Liver (tissue), 3 donors: ENCODE data around the gene PKMYT1.

Source experiments
- EGR1 ChIP-seq, 2 donors: IDR thresholded peaks; 2 replicates each; pipeline ENCODE4 v1.6.1; 2016 to 2018; ENCODE audit warnings: antibody characterized with exemption in 2 of 2, low read depth in 2 of 2
- FOXA1 ChIP-seq: IDR thresholded peaks from 2 replicates; pipeline ENCODE4 v1.6.1; 2016; ENCODE audit warnings: antibody characterized with exemption
- GABPA ChIP-seq, 2 donors: IDR thresholded peaks in 1 of 2; conservative IDR thresholded peaks in 1 of 2; 2 replicates each; pipeline ENCODE4 v1.6.1; 2016; ENCODE audit warnings: antibody characterized with exemption in 2 of 2, mild to moderate bottlenecking in 1 of 2, moderate library complexity in 1 of 2
- HNF4A ChIP-seq, 2 donors: conservative IDR thresholded peaks; 2 replicates each; pipeline ENCODE4 v1.6.1; 2016; ENCODE audit warnings: antibody characterized with exemption in 2 of 2, mild to moderate bottlenecking in 2 of 2
- HNF4G ChIP-seq: IDR thresholded peaks from 2 replicates; pipeline ENCODE4 v1.6.1; 2016; ENCODE audit warnings: antibody characterized with exemption
- RAD21 ChIP-seq, 2 donors: IDR thresholded peaks; 2 replicates each; pipeline ENCODE4 v1.6.1; 2016; ENCODE audit warnings: antibody characterized with exemption in 2 of 2, mild to moderate bottlenecking in 2 of 2
- SP1 ChIP-seq: IDR thresholded peaks from 2 replicates; pipeline ENCODE4 v1.6.1; 2018; ENCODE audit warnings: antibody characterized with exemption, mild to moderate bottlenecking
- TAF1 ChIP-seq: conservative IDR thresholded peaks from 2 replicates; pipeline ENCODE4 v1.6.1; 2016; ENCODE audit warnings: antibody characterized with exemption, mild to moderate bottlenecking
- YY1 ChIP-seq: IDR thresholded peaks from 2 replicates; pipeline ENCODE4 v1.6.1; 2016; ENCODE audit warnings: antibody characterized with exemption, mild to moderate bottlenecking
- TF ChIP-seq, protein P1 (sequence below): fragments of 150-350 bp; IDR thresholded peaks from 2 replicates; pipeline ENCODE4 v1.5.1; 2017; ENCODE audit warnings: improper control_type of control experiment, low read depth, low read length; ENCODE audit not compliant: missing input control
- TF ChIP-seq, protein P2 (sequence below): IDR thresholded peaks from 2 replicates; pipeline ENCODE4 v1.6.1; 2016; ENCODE audit warnings: antibody characterized with exemption, mild to moderate bottlenecking
- TF ChIP-seq, protein P3 (sequence below): IDR thresholded peaks from 2 replicates; pipeline ENCODE4 v1.6.1; 2016; ENCODE audit warnings: antibody characterized with exemption
- TF ChIP-seq, protein P4 (sequence below): IDR thresholded peaks from 2 replicates; pipeline ENCODE4 v1.6.1; 2016; ENCODE audit warnings: antibody characterized with exemption
- donor health status: healthy.
- donor health status: healthy.

DNA sequence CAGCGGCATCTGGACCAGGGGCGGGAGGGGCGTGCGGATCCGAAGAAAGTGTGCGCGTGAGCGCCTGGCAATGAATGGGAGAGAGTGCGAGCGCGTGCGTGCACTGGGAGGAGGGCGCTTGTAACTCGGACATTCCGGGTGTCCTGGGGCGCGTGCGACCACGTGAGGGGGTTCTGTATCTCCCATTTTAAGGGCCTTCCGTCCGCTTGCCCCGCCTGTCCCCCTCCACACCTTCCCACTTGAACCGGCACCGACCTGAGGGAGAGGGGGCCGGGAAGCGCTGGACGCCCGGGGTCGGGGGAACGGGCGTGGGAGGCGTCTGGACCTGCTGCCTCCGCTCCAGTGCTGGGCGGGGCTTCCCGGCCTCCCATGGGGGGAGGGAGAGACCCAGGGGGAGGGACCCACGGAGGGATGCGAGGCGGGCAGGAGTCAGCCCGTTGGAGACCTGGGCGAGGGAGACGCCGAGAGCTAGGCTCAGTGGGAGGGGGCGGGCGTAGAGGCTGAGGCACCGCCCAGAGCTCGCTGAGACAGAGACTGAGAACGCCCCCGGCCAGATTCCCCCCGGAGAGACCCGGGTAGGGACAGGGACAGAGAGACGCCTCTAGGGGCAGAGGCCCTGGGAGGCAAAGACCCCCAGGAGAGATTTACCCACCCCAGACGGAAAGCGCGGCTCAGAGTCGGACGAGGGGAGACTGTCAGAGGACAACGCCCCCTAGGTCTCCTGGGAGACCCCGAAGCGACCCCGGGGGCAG is 16.3 kb downstream of the PKMYT1 start, which contains the start of gene KREMEN2:
- TF ChIP-seq TAF1 (no peak), YY1 (no peak), FOXA1 (no peak), RAD21 (IDR thresholded peaks at IDR 0.05) (no peak), HNF4G (no peak), GABPA (IDR thresholded peaks at IDR 0.05 in 1 of 2, conservative IDR thresholded peaks at IDR 0.05 in 1 of 2) (no peak), SP1 (no peak), EGR1 (IDR thresholded peaks at IDR 0.05; ENCODE audit: low read depth in 2 of 2) (no peak), HNF4A (conservative IDR thresholded peaks at IDR 0.05) (no peak)
- TF ChIP-seq, protein P1, sequence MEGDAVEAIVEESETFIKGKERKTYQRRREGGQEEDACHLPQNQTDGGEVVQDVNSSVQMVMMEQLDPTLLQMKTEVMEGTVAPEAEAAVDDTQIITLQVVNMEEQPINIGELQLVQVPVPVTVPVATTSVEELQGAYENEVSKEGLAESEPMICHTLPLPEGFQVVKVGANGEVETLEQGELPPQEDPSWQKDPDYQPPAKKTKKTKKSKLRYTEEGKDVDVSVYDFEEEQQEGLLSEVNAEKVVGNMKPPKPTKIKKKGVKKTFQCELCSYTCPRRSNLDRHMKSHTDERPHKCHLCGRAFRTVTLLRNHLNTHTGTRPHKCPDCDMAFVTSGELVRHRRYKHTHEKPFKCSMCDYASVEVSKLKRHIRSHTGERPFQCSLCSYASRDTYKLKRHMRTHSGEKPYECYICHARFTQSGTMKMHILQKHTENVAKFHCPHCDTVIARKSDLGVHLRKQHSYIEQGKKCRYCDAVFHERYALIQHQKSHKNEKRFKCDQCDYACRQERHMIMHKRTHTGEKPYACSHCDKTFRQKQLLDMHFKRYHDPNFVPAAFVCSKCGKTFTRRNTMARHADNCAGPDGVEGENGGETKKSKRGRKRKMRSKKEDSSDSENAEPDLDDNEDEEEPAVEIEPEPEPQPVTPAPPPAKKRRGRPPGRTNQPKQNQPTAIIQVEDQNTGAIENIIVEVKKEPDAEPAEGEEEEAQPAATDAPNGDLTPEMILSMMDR = no peak
- TF ChIP-seq, protein P2, sequence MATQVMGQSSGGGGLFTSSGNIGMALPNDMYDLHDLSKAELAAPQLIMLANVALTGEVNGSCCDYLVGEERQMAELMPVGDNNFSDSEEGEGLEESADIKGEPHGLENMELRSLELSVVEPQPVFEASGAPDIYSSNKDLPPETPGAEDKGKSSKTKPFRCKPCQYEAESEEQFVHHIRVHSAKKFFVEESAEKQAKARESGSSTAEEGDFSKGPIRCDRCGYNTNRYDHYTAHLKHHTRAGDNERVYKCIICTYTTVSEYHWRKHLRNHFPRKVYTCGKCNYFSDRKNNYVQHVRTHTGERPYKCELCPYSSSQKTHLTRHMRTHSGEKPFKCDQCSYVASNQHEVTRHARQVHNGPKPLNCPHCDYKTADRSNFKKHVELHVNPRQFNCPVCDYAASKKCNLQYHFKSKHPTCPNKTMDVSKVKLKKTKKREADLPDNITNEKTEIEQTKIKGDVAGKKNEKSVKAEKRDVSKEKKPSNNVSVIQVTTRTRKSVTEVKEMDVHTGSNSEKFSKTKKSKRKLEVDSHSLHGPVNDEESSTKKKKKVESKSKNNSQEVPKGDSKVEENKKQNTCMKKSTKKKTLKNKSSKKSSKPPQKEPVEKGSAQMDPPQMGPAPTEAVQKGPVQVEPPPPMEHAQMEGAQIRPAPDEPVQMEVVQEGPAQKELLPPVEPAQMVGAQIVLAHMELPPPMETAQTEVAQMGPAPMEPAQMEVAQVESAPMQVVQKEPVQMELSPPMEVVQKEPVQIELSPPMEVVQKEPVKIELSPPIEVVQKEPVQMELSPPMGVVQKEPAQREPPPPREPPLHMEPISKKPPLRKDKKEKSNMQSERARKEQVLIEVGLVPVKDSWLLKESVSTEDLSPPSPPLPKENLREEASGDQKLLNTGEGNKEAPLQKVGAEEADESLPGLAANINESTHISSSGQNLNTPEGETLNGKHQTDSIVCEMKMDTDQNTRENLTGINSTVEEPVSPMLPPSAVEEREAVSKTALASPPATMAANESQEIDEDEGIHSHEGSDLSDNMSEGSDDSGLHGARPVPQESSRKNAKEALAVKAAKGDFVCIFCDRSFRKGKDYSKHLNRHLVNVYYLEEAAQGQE = no peak
- TF ChIP-seq, protein P3, sequence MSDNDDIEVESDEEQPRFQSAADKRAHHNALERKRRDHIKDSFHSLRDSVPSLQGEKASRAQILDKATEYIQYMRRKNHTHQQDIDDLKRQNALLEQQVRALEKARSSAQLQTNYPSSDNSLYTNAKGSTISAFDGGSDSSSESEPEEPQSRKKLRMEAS = no peak
- TF ChIP-seq, protein P4, sequence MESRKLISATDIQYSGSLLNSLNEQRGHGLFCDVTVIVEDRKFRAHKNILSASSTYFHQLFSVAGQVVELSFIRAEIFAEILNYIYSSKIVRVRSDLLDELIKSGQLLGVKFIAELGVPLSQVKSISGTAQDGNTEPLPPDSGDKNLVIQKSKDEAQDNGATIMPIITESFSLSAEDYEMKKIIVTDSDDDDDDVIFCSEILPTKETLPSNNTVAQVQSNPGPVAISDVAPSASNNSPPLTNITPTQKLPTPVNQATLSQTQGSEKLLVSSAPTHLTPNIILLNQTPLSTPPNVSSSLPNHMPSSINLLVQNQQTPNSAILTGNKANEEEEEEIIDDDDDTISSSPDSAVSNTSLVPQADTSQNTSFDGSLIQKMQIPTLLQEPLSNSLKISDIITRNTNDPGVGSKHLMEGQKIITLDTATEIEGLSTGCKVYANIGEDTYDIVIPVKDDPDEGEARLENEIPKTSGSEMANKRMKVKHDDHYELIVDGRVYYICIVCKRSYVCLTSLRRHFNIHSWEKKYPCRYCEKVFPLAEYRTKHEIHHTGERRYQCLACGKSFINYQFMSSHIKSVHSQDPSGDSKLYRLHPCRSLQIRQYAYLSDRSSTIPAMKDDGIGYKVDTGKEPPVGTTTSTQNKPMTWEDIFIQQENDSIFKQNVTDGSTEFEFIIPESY = no peak
